ENCODE data around the gene GLT6D1. TPM values are rescaled to one million over a fixed set of nuclear protein-coding genes. Genes with fewer than 3 reads are reported as not detected.
A peak's percentile ranks its signal among the peaks of the same experiment; 100 is the strongest.

GLT6D1 gene
- total and polyA plus RNA-seq, 2 donors (not counting 1 experiment from before 2014, with no cell fraction given) = not detected

DNA sequence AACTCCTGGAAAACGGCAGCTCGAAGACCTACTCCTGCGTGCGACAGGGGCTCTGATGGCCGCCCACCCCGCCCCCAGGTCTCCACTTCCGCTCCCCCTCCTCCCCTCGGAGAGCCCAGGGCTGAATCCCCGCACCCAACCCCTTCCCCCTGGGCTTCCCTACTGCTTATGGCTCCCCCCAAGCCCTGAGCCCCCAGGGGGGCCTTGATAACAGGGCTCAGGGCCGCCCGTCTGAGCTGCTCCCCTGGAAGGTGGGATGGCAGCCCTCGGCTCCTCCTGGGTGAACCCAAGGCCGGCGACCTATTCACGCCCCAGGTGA, 30.4 kb downstream of the GLT6D1 start:
- no peak for ATAC-seq (ENCODE audit: low read depth)
- DNase-seq = no peak
- Mint-ChIP-seq H3K27me3 (peaks cover 3% of the 10 kb centered on the region), H3K9me3 (ENCODE audit: insufficient read depth) (no peaks in the 10 kb centered on the region), H3K4me1 (no peaks in the 10 kb centered on the region), H3K4me3 (no peak overlapping the region), H3K27ac (no peak overlapping the region)
- intact Hi-C loops (cut with micrococcal nuclease) = no loop called here
- ChIA-PET POLR2A (no interaction called here), CTCF (interaction anchor here (1.2 kb wide), 1 partner anchor 8 kb away, joined by 3 read pairs; no protein-coding TSS in a partner anchor)
- H3K4me2 ChIP-seq (replicated peaks; ENCODE audit: low read depth, low read length, poor library complexity, severe bottlenecking) = no peak overlapping the region
- H4K20me1 ChIP-seq (ENCODE audit: control insufficient read depth, insufficient read depth, low read length, poor library complexity, severe bottlenecking) = no peaks in the 10 kb centered on the region
- no peaks in the 10 kb centered on the region for H3K79me2 ChIP-seq (ENCODE audit: control insufficient read depth, insufficient read depth, low read length)
- H3K36me3 ChIP-seq (replicated peaks in 1 of 2; ENCODE audit: control extremely low read depth in 1 of 2, control insufficient read depth in 1 of 2, extremely low read depth in 1 of 2, insufficient read depth in 2 of 2, low read length in 1 of 2) = no peaks in the 10 kb centered on the region
- H3K4me3 ChIP-seq (ENCODE audit: control extremely low read depth in 1 of 5, extremely low read depth in 1 of 5, insufficient read depth in 1 of 5, low read depth in 2 of 5, low read length in 4 of 5) = no peak overlapping the region
- no peak overlapping the region for H3K27ac ChIP-seq (ENCODE audit: low read length in 2 of 2)
- H3K9me3 ChIP-seq (ENCODE audit: control extremely low read depth in 1 of 3, control insufficient read depth in 2 of 3, insufficient read depth in 1 of 3, low read length in 2 of 3) = peaks cover 0 to 7% (median 0%) of the 10 kb centered on the region in 3 donors
- no peak overlapping the region for H2AFZ ChIP-seq (ENCODE audit: insufficient read depth, low read depth, low read length, poor library complexity, severe bottlenecking)
- H3K4me1 ChIP-seq (ENCODE audit: control insufficient read depth in 2 of 2, insufficient read depth in 2 of 2, low read length in 2 of 2) = no peaks in the 10 kb centered on the region
- WGBS (ENCODE audit: insufficient coverage) = 89% methylated on average over 11 of the region's 15 CpGs
- no peak for TF ChIP-seq EZH2 (IDR thresholded peaks at IDR 0.05; ENCODE audit: borderline replicate concordance, insufficient read depth, low read depth, low read length, poor library complexity, severe bottlenecking)
- TF ChIP-seq CTCF (IDR thresholded peaks at IDR 0.05) = no peak
- H3K27me3 ChIP-seq (replicated peaks in 1 of 4; ENCODE audit: control extremely low read depth in 1 of 4, control insufficient read depth in 3 of 4, insufficient read depth in 4 of 4, low read length in 3 of 4) = peaks cover 0 to 2% (median 0%) of the 10 kb centered on the region in 4 experiments
- H3K9ac ChIP-seq (ENCODE audit: low read length) = no peak overlapping the region

- Mint-ChIP-seq H3K4me1 (no peaks in the 10 kb centered on the region), H3K27me3 (peaks cover 3% of the 10 kb centered on the region), H3K9me3 (ENCODE audit: insufficient read depth) (no peaks in the 10 kb centered on the region), H3K27ac (no peak overlapping the region), H3K4me3 (no peak overlapping the region)
- intact Hi-C loops (cut with micrococcal nuclease) = no loop called here
- Histone ChIP-seq H3K9ac (ENCODE audit: low read length) (no peak overlapping the region), H3K27me3 (replicated peaks in 1 of 4; ENCODE audit: control extremely low read depth in 1 of 4, control insufficient read depth in 3 of 4, insufficient read depth in 4 of 4, low read length in 3 of 4) (peaks cover 0 to 2% (median 0%) of the 10 kb centered on the region in 4 experiments), H2AFZ (ENCODE audit: insufficient read depth, low read depth, low read length, poor library complexity, severe bottlenecking) (no peak overlapping the region), H3K27ac (ENCODE audit: low read length in 2 of 2) (no peak overlapping the region), H3K4me2 (replicated peaks; ENCODE audit: low read depth, low read length, poor library complexity, severe bottlenecking) (no peak overlapping the region), H3K4me1 (ENCODE audit: control insufficient read depth in 2 of 2, insufficient read depth in 2 of 2, low read length in 2 of 2) (no peaks in the 10 kb centered on the region), H3K4me3 (ENCODE audit: control extremely low read depth in 1 of 5, extremely low read depth in 1 of 5, insufficient read depth in 1 of 5, low read depth in 2 of 5, low read length in 4 of 5) (no peak overlapping the region), H3K79me2 (ENCODE audit: control insufficient read depth, insufficient read depth, low read length) (no peaks in the 10 kb centered on the region), H4K20me1 (ENCODE audit: control insufficient read depth, insufficient read depth, low read length, poor library complexity, severe bottlenecking) (no peaks in the 10 kb centered on the region), H3K9me3 (ENCODE audit: control extremely low read depth in 1 of 3, control insufficient read depth in 2 of 3, insufficient read depth in 1 of 3, low read length in 2 of 3) (peaks cover 0 to 7% (median 0%) of the 10 kb centered on the region in 3 donors), H3K36me3 (replicated peaks in 1 of 2; ENCODE audit: control extremely low read depth in 1 of 2, control insufficient read depth in 1 of 2, extremely low read depth in 1 of 2, insufficient read depth in 2 of 2, low read length in 1 of 2) (no peaks in the 10 kb centered on the region)
- WGBS (ENCODE audit: insufficient coverage) = 81% methylated on average over 22 of the region's 22 CpGs
- ChIA-PET CTCF (interaction anchor here (1.2 kb wide), 1 partner anchor 8 kb away, joined by 3 read pairs; no protein-coding TSS in a partner anchor), POLR2A (no interaction called here)
- ATAC-seq (ENCODE audit: low read depth) (no peak), DNase-seq (peak; percentile 4)
- TF ChIP-seq CTCF (IDR thresholded peaks at IDR 0.05) = no peak
- no peak for TF ChIP-seq EZH2 (IDR thresholded peaks at IDR 0.05; ENCODE audit: borderline replicate concordance, insufficient read depth, low read depth, low read length, poor library complexity, severe bottlenecking)
Observed at GRCh38 chr9:135608294-135608998, 30.9 kb downstream of the GLT6D1 start.
